Measurements from ENCODE around the gene OR52E1. TPM values are rescaled to one million over a fixed set of nuclear protein-coding genes. Genes with fewer than 3 reads are reported as not detected.

The OR52E1 gene
- total and polyA plus RNA-seq, 2 donors (not counting 1 experiment from before 2014, with no cell fraction given): not detected

GRCh38 chr11:5037926-5038325 lies 31.4 kb upstream of the OR52E1 start:
- Histone ChIP-seq H3K79me2 (ENCODE audit: control insufficient read depth, insufficient read depth, low read length) (no peaks in the 10 kb centered on the region), H3K4me3 (replicated peaks in 1 of 4; ENCODE audit: control extremely low read depth in 1 of 4, insufficient read depth in 1 of 4, low read depth in 3 of 4, low read length in 4 of 4) (no peak overlapping the region), H3K4me1 (ENCODE audit: control insufficient read depth, extremely low read depth, insufficient read depth, low read length) (no peaks in the 10 kb centered on the region), H3K36me3 (ENCODE audit: control insufficient read depth, insufficient read depth, low read length) (no peaks in the 10 kb centered on the region), H4K20me1 (ENCODE audit: control insufficient read depth, extremely low read depth, insufficient read depth, low read length) (no peaks in the 10 kb centered on the region), H3K9me3 (ENCODE audit: control insufficient read depth, insufficient read depth, low read depth, low read length) (no peaks in the 10 kb centered on the region), H3K27me3 (ENCODE audit: control insufficient read depth, insufficient read depth, low read length) (no peaks in the 10 kb centered on the region), H3K9ac (ENCODE audit: insufficient read depth, low read length) (no peak overlapping the region), H3K4me2 (ENCODE audit: extremely low read depth, insufficient read depth, low read length) (no peak overlapping the region), H2AFZ (ENCODE audit: low read length) (no peak overlapping the region), H3K27ac (ENCODE audit: insufficient read depth, low read length) (no peak overlapping the region)
- TF ChIP-seq, protein P1, sequence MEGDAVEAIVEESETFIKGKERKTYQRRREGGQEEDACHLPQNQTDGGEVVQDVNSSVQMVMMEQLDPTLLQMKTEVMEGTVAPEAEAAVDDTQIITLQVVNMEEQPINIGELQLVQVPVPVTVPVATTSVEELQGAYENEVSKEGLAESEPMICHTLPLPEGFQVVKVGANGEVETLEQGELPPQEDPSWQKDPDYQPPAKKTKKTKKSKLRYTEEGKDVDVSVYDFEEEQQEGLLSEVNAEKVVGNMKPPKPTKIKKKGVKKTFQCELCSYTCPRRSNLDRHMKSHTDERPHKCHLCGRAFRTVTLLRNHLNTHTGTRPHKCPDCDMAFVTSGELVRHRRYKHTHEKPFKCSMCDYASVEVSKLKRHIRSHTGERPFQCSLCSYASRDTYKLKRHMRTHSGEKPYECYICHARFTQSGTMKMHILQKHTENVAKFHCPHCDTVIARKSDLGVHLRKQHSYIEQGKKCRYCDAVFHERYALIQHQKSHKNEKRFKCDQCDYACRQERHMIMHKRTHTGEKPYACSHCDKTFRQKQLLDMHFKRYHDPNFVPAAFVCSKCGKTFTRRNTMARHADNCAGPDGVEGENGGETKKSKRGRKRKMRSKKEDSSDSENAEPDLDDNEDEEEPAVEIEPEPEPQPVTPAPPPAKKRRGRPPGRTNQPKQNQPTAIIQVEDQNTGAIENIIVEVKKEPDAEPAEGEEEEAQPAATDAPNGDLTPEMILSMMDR (conservative IDR thresholded peaks at IDR 0.05 in 1 of 2, IDR thresholded peaks at IDR 0.05 in 1 of 2; ENCODE audit: low read depth in 1 of 2, low read length in 2 of 2): no peak
- TF ChIP-seq EZH2 (IDR thresholded peaks at IDR 0.05; ENCODE audit: low read length, missing control alignments): no peak
- DNase-seq (ENCODE audit: low read depth in 2 of 2): no peak

- no peak overlapping the region for H3K9ac ChIP-seq (ENCODE audit: insufficient read depth, low read length)
- H3K4me2 ChIP-seq (ENCODE audit: extremely low read depth, insufficient read depth, low read length): no peak overlapping the region
- H2AFZ ChIP-seq (ENCODE audit: low read length): no peak overlapping the region
- TF ChIP-seq, protein P1 (conservative IDR thresholded peaks at IDR 0.05 in 1 of 2, IDR thresholded peaks at IDR 0.05 in 1 of 2; ENCODE audit: low read depth in 1 of 2, low read length in 2 of 2): no peak
- no peak for TF ChIP-seq EZH2 (IDR thresholded peaks at IDR 0.05; ENCODE audit: low read length, missing control alignments)
- H3K36me3 ChIP-seq (ENCODE audit: control insufficient read depth, insufficient read depth, low read length): no peaks in the 10 kb centered on the region
- H3K9me3 ChIP-seq (ENCODE audit: control insufficient read depth, insufficient read depth, low read depth, low read length): no peaks in the 10 kb centered on the region
- no peak overlapping the region for H3K4me3 ChIP-seq (replicated peaks in 1 of 4; ENCODE audit: control extremely low read depth in 1 of 4, insufficient read depth in 1 of 4, low read depth in 3 of 4, low read length in 4 of 4)
- no peaks in the 10 kb centered on the region for H4K20me1 ChIP-seq (ENCODE audit: control insufficient read depth, extremely low read depth, insufficient read depth, low read length)
- no peaks in the 10 kb centered on the region for H3K79me2 ChIP-seq (ENCODE audit: control insufficient read depth, insufficient read depth, low read length)
- no peak for DNase-seq (ENCODE audit: low read depth in 2 of 2)
- no peaks in the 10 kb centered on the region for H3K27me3 ChIP-seq (ENCODE audit: control insufficient read depth, insufficient read depth, low read length)
- H3K4me1 ChIP-seq (ENCODE audit: control insufficient read depth, extremely low read depth, insufficient read depth, low read length): no peaks in the 10 kb centered on the region
- H3K27ac ChIP-seq (ENCODE audit: insufficient read depth, low read length): no peak overlapping the region
Observed at GRCh38 chr11:5038341-5038740, 31.0 kb upstream of the OR52E1 start.

- H3K27ac ChIP-seq (ENCODE audit: insufficient read depth, low read length): no peak overlapping the region
- H3K9me3 ChIP-seq (ENCODE audit: control insufficient read depth, insufficient read depth, low read depth, low read length): no peaks in the 10 kb centered on the region
- no peak for DNase-seq (ENCODE audit: low read depth in 2 of 2)
- no peaks in the 10 kb centered on the region for H4K20me1 ChIP-seq (ENCODE audit: control insufficient read depth, extremely low read depth, insufficient read depth, low read length)
- no peak overlapping the region for H3K9ac ChIP-seq (ENCODE audit: insufficient read depth, low read length)
- H2AFZ ChIP-seq (ENCODE audit: low read length): no peak overlapping the region
- H3K4me1 ChIP-seq (ENCODE audit: control insufficient read depth, extremely low read depth, insufficient read depth, low read length): no peaks in the 10 kb centered on the region
- H3K79me2 ChIP-seq (ENCODE audit: control insufficient read depth, insufficient read depth, low read length): no peaks in the 10 kb centered on the region
- no peak overlapping the region for H3K4me2 ChIP-seq (ENCODE audit: extremely low read depth, insufficient read depth, low read length)
- H3K36me3 ChIP-seq (ENCODE audit: control insufficient read depth, insufficient read depth, low read length): no peaks in the 10 kb centered on the region
- no peak for TF ChIP-seq EZH2 (IDR thresholded peaks at IDR 0.05; ENCODE audit: low read length, missing control alignments)
- TF ChIP-seq, protein P1 (conservative IDR thresholded peaks at IDR 0.05 in 1 of 2, IDR thresholded peaks at IDR 0.05 in 1 of 2; ENCODE audit: low read depth in 1 of 2, low read length in 2 of 2): no peak
- no peak overlapping the region for H3K4me3 ChIP-seq (replicated peaks in 1 of 4; ENCODE audit: control extremely low read depth in 1 of 4, insufficient read depth in 1 of 4, low read depth in 3 of 4, low read length in 4 of 4)
- no peaks in the 10 kb centered on the region for H3K27me3 ChIP-seq (ENCODE audit: control insufficient read depth, insufficient read depth, low read length)
Observed at GRCh38 chr11:5040876-5041275, 28.5 kb upstream of the OR52E1 start.
